Measurements from ENCODE around the gene DNM3.
"Not testable (repeated sequence)": the region's sequence is repeated elsewhere in the genome, so short reads cannot be mapped to it uniquely, and the experiment has no call there.

Gene DNM3

GRCh38 chr1:172298141-172298540, 456.8 kb downstream of the DNM3 start:
- H3K27me3 Mint-ChIP-seq, result no peaks in the 10 kb centered on the region
- no peak for ATAC-seq (replicated peaks; ENCODE audit: extremely low read depth, poor library complexity, severe bottlenecking)
- H3K36me3 Mint-ChIP-seq (ENCODE audit: insufficient read depth), result no peaks in the 10 kb centered on the region
- H3K4me1 Mint-ChIP-seq, result no peaks in the 10 kb centered on the region
- no peak overlapping the region for H3K4me3 Mint-ChIP-seq
- no peak for DNase-seq (ENCODE audit: low spot score in 2 of 2)
- H3K27ac Mint-ChIP-seq (ENCODE audit: low read depth), result no peak overlapping the region
- peaks cover 8% of the 10 kb centered on the region for H3K9me3 Mint-ChIP-seq

DNA sequence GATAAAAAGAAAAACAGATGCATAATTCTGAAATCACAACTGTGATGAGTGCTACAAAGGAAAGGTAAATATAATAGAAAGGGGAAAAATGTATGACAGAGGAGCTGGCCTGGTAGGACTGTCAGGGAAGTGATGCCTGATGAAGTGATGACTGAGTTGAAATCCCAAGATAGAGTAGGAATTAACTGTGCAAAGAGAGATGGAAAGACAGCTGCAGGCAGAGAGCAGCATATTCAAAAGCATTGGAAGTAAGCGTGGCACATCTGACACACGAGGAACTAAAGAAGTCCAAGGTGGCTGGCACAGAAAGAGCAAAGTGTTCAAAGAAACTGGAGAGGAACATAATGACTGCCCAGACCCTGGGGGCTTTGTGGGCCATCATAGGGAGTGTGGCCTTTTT, 457.6 kb downstream of the DNM3 start:
- no peaks in the 10 kb centered on the region for H3K36me3 Mint-ChIP-seq (ENCODE audit: insufficient read depth)
- ATAC-seq (replicated peaks; ENCODE audit: extremely low read depth, poor library complexity, severe bottlenecking) (no peak), DNase-seq (ENCODE audit: low spot score in 2 of 2) (no peak)
- H3K9me3 Mint-ChIP-seq, result peaks cover 12% of the 10 kb centered on the region
- no peaks in the 10 kb centered on the region for H3K27me3 Mint-ChIP-seq
- no peak overlapping the region for H3K4me3 Mint-ChIP-seq
- no peak overlapping the region for H3K27ac Mint-ChIP-seq (ENCODE audit: low read depth)
- no peaks in the 10 kb centered on the region for H3K4me1 Mint-ChIP-seq

GRCh38 chr1:172299515-172299914, 458.2 kb downstream of the DNM3 start:
- Mint-ChIP-seq H3K27me3 (no peaks in the 10 kb centered on the region), H3K9me3 (peaks cover 12% of the 10 kb centered on the region), H3K36me3 (ENCODE audit: insufficient read depth) (no peaks in the 10 kb centered on the region), H3K4me1 (no peaks in the 10 kb centered on the region), H3K4me3 (no peak overlapping the region), H3K27ac (ENCODE audit: low read depth) (no peak overlapping the region)
- no peak for DNase-seq (ENCODE audit: low spot score in 2 of 2)
- no peak for ATAC-seq (replicated peaks; ENCODE audit: extremely low read depth, poor library complexity, severe bottlenecking)

DNA sequence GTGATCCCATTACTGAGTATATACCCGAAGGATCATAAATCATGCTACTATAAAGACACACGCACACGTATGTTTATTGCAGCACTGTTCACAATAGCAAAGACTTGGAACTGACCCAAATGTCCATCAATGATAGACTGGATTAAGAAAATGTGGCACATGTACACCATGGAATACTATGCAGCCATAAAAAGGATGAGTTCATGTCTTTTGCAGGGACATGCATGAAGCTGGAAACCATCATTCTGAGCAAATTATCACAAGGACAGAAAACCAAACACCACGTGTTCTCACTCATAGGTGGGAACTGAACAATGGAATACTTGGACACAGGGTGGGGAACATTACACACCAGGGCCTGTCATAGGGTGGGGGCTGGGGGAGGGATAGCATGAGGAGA, 466.2 kb downstream of the DNM3 start:
- H3K27ac Mint-ChIP-seq (ENCODE audit: low read depth); H3K27me3 Mint-ChIP-seq; ATAC-seq (replicated peaks; ENCODE audit: extremely low read depth, poor library complexity, severe bottlenecking); DNase-seq (ENCODE audit: low spot score in 2 of 2); H3K4me1 Mint-ChIP-seq; H3K36me3 Mint-ChIP-seq (ENCODE audit: insufficient read depth); H3K9me3 Mint-ChIP-seq; H3K4me3 Mint-ChIP-seq: not testable (repeated sequence)

GRCh38 chr1:172308142-172308541, 466.8 kb downstream of the DNM3 start:
- H3K27ac Mint-ChIP-seq (ENCODE audit: low read depth), result no peak overlapping the region
- H3K9me3 Mint-ChIP-seq, result peaks cover 4% of the 10 kb centered on the region
- no peaks in the 10 kb centered on the region for H3K27me3 Mint-ChIP-seq
- no peak overlapping the region for H3K4me3 Mint-ChIP-seq
- no peaks in the 10 kb centered on the region for H3K4me1 Mint-ChIP-seq
- peaks cover 6% of the 10 kb centered on the region for H3K36me3 Mint-ChIP-seq (ENCODE audit: insufficient read depth)
- no peak for DNase-seq (ENCODE audit: low spot score in 2 of 2)
- no peak for ATAC-seq (replicated peaks; ENCODE audit: extremely low read depth, poor library complexity, severe bottlenecking)

DNA sequence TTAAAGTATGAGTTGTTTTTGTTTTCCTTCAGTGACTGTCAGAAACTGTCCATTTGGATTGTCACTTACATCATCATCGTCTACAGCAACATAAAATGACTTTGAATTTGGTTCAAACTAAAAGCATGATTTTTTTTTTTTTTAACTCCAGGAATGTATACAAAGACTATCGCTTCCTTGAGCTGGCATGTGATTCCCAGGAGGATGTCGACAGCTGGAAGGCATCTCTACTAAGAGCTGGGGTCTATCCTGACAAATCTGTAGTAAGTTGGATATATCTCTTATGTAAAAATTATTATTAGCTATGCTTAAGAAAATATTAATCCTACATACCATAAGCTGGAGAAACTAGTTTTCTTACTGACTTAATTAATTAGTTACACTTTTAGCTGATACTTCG, 467.3 kb downstream of the DNM3 start:
- Mint-ChIP-seq H3K27me3 (no peaks in the 10 kb centered on the region), H3K27ac (ENCODE audit: low read depth) (no peak overlapping the region), H3K4me1 (no peaks in the 10 kb centered on the region), H3K36me3 (ENCODE audit: insufficient read depth) (peaks cover 6% of the 10 kb centered on the region), H3K9me3 (no peaks in the 10 kb centered on the region), H3K4me3 (no peak overlapping the region)
- no peak for ATAC-seq (replicated peaks; ENCODE audit: extremely low read depth, poor library complexity, severe bottlenecking)
- no peak for DNase-seq (ENCODE audit: low spot score in 2 of 2)

DNA sequence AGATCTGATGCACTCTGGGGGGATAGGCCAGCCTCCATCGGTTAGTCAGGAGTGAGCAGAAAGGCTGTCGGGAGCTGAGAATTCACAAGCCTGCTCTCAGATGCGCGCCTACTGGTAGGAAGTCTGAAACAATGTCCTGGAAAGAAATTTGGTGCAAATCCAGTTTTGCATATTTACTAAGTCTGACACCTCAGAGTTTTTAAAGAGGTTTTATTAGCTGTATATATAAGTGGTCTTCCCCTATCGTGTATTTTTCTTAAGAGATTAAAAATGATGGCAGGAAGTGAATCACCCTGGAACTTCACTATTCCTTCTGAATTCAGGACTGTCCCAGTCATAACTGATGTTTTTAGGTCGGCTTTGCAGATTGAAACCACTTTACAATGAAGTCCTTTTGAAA, 479.4 kb downstream of the DNM3 start:
- no peak for ATAC-seq (replicated peaks; ENCODE audit: extremely low read depth, poor library complexity, severe bottlenecking)
- H3K36me3 Mint-ChIP-seq (ENCODE audit: insufficient read depth), result peaks cover 3% of the 10 kb centered on the region
- no peak for DNase-seq (ENCODE audit: low spot score in 2 of 2)
- no peaks in the 10 kb centered on the region for H3K9me3 Mint-ChIP-seq
- no peaks in the 10 kb centered on the region for H3K27me3 Mint-ChIP-seq
- no peak overlapping the region for H3K4me3 Mint-ChIP-seq
- H3K4me1 Mint-ChIP-seq, result no peaks in the 10 kb centered on the region
- no peak overlapping the region for H3K27ac Mint-ChIP-seq (ENCODE audit: low read depth)

GRCh38 chr1:172321451-172321850, 480.2 kb downstream of the DNM3 start:
- no peak for DNase-seq (ENCODE audit: low spot score in 2 of 2)

GRCh38 chr1:172322219-172323061, 481.1 kb downstream of the DNM3 start:
- H3K9me3 Mint-ChIP-seq, result no peaks in the 10 kb centered on the region
- H3K4me3 Mint-ChIP-seq, result no peak overlapping the region
- H3K27ac Mint-ChIP-seq (ENCODE audit: low read depth), result no peak overlapping the region
- no peak for ATAC-seq (replicated peaks; ENCODE audit: extremely low read depth, poor library complexity, severe bottlenecking)
- H3K36me3 Mint-ChIP-seq (ENCODE audit: insufficient read depth), result peaks cover 1% of the 10 kb centered on the region
- no peaks in the 10 kb centered on the region for H3K27me3 Mint-ChIP-seq
- no peak for DNase-seq (ENCODE audit: low spot score in 2 of 2)
- H3K4me1 Mint-ChIP-seq, result no peaks in the 10 kb centered on the region

More at GRCh38 chr1:172321451-172321850, 480.2 kb downstream of the DNM3 start:
- Mint-ChIP-seq H3K36me3 (ENCODE audit: insufficient read depth) (peaks cover under 1% of the 10 kb centered on the region), H3K4me1 (no peaks in the 10 kb centered on the region), H3K27ac (ENCODE audit: low read depth) (no peak overlapping the region), H3K9me3 (no peaks in the 10 kb centered on the region), H3K4me3 (no peak overlapping the region), H3K27me3 (no peaks in the 10 kb centered on the region)
- ATAC-seq (replicated peaks; ENCODE audit: extremely low read depth, poor library complexity, severe bottlenecking), result no peak

GRCh38 chr1:172323686-172324085, 482.4 kb downstream of the DNM3 start:
- no peak for DNase-seq (ENCODE audit: low spot score in 2 of 2)
- no peaks in the 10 kb centered on the region for H3K4me1 Mint-ChIP-seq

DNA sequence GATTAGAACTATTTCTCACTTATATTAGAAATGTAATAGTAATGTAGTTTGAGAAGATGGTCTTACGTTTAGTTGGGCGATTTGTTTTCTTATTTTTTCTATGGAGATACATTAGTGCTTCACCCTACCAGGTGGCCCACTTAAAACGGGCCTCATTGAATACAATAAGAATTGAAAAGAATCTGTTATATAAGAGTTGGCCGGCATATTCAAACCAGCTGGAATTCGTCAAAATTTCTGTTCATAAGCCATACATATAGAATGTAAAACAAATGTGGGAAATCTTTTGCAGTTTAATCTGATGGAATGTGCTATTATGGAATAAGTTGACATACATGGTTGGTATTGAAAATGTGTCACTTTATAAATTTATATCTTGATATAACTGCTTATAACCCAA, 482.8 kb downstream of the DNM3 start:
- Mint-ChIP-seq H3K4me1 (no peaks in the 10 kb centered on the region), H3K9me3 (no peaks in the 10 kb centered on the region), H3K36me3 (ENCODE audit: insufficient read depth) (peaks cover 1% of the 10 kb centered on the region), H3K27ac (ENCODE audit: low read depth) (no peak overlapping the region), H3K4me3 (no peak overlapping the region), H3K27me3 (no peaks in the 10 kb centered on the region)
- DNase-seq (ENCODE audit: low spot score in 2 of 2), result no peak
- no peak for ATAC-seq (replicated peaks; ENCODE audit: extremely low read depth, poor library complexity, severe bottlenecking)

More at GRCh38 chr1:172323686-172324085, 482.4 kb downstream of the DNM3 start:
- H3K9me3 Mint-ChIP-seq, result no peaks in the 10 kb centered on the region
- no peak overlapping the region for H3K4me3 Mint-ChIP-seq
- no peak for ATAC-seq (replicated peaks; ENCODE audit: extremely low read depth, poor library complexity, severe bottlenecking)
- no peaks in the 10 kb centered on the region for H3K27me3 Mint-ChIP-seq
- H3K27ac Mint-ChIP-seq (ENCODE audit: low read depth), result no peak overlapping the region
- peaks cover 1% of the 10 kb centered on the region for H3K36me3 Mint-ChIP-seq (ENCODE audit: insufficient read depth)

DNA sequence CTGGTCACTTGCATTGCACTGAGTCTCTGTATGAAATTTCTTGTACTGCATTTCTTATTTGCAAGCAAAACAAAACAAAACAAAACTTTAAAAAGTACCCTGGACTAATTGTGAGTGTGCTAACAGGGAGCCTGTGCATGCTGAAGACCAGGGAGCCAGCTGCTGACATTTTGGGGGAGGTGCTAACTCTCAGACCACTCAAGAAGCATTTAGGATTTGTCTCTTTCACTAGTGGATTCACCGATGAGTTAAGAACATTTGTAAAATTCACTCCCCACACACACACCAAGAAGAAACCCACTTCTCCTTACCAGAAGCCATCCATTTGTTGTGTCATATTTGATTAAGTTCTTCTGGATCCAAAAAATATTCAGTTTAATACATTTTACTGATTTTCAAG, 483.5 kb downstream of the DNM3 start:
- Mint-ChIP-seq H3K27me3 (no peaks in the 10 kb centered on the region), H3K27ac (ENCODE audit: low read depth) (no peak overlapping the region), H3K4me3 (no peak overlapping the region), H3K9me3 (no peaks in the 10 kb centered on the region), H3K4me1 (no peaks in the 10 kb centered on the region), H3K36me3 (ENCODE audit: insufficient read depth) (peaks cover 1% of the 10 kb centered on the region)
- ATAC-seq (replicated peaks; ENCODE audit: extremely low read depth, poor library complexity, severe bottlenecking) (no peak), DNase-seq (ENCODE audit: low spot score in 2 of 2) (no peak)

GRCh38 chr1:172325531-172325930, 484.2 kb downstream of the DNM3 start:
- ATAC-seq (replicated peaks; ENCODE audit: extremely low read depth, poor library complexity, severe bottlenecking), result no peak
- no peak for DNase-seq (ENCODE audit: low spot score in 2 of 2)
- Mint-ChIP-seq H3K4me3 (no peak overlapping the region), H3K27ac (ENCODE audit: low read depth) (no peak overlapping the region), H3K27me3 (no peaks in the 10 kb centered on the region), H3K9me3 (no peaks in the 10 kb centered on the region), H3K4me1 (no peaks in the 10 kb centered on the region), H3K36me3 (ENCODE audit: insufficient read depth) (peaks cover 1% of the 10 kb centered on the region)

All from central memory CD8-positive, alpha-beta T cell (primary cell).